ENCODE results near the gene BRIP1. TPM values are rescaled to one million over a fixed set of nuclear protein-coding genes. Genes with fewer than 3 reads are reported as not detected.

The BRIP1 gene
- total RNA-seq, 1 donor from 2014 or later: 4.3 TPM

- peak; percentile 1 for DNase-seq
These were observed 206.0 kb downstream of the BRIP1 start for GRCh38 chr17:61657338-61657737.

- DNase-seq: no peak
These were observed 206.6 kb downstream of the BRIP1 start for GRCh38 chr17:61656721-61657217.

DNA sequence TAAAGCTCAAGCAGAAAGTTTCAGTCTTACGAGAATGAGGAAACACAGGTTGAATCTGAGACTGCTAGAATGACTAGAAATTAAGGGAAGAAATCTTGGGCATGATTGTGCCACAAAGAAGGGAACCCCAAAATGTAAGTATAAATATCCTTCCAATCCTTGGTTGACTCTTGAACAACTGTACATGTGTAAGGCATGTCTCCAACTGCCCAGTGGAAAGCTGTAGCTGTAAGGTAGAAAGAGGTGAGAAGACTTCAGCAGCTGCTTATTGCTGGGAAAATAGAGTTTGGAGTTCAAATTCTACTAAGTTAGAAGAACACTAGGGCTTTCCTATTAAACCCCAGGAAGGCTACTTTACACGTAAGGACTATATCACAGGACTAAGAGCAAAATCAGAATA is 212.6 kb downstream of the BRIP1 start:
- no peak for DNase-seq

- DNase-seq: no peak
These were observed 214.7 kb downstream of the BRIP1 start for GRCh38 chr17:61648587-61648986.

GRCh38 chr17:61647047-61647446 is 216.3 kb downstream of the BRIP1 start:
- DNase-seq: no peak

GRCh38 chr17:61646482-61646881 is 216.8 kb downstream of the BRIP1 start:
- no peak for DNase-seq

DNA sequence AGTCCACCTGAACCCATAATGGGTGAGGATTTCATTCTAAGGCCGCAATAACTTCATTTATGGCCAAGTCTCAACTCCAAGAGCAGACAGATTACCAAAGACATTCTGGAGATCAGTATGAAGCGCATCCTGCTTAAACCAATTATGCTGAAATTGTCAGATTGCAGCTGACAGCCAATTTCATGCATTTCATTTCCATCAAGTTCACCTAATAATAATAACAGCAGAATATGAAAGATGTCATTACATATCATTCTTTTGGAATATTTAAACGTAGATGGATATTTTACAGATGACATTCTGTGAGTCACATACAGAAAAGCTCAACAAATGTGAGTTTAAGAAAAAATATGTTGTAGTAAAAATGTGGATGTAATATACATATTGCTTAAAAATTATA is 217.4 kb downstream of the BRIP1 start:
- no peak for DNase-seq

GRCh38 chr17:61644800-61645774 is 218.2 kb downstream of the BRIP1 start:
- DNase-seq: no peak

- DNase-seq: no peak
These were observed 220.6 kb downstream of the BRIP1 start for GRCh38 chr17:61642768-61643167.

- no peak for DNase-seq
These were observed 221.6 kb downstream of the BRIP1 start for GRCh38 chr17:61641715-61642114.

- no peak for DNase-seq
These were observed 222.2 kb downstream of the BRIP1 start for GRCh38 chr17:61641084-61641483.

GRCh38 chr17:61639818-61640217 is 223.5 kb downstream of the BRIP1 start:
- DNase-seq: no peak

DNA sequence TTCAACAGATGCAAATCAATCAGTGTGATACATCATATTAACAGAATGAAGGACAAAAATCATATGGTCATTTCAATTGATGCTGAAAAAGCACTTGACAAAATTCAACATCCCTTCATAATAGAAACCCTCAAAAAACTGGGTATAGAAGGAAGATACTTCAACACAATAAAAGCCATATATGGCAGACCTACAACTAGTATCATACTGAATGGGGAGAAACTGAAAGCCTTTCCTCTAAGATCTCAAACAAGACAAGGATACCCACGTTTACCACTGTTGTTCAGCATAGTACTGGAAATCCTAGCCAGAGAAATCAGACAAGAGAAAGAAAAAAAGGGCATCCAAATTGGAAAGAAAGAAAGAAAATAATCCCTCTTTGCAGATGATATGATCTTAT is 225.2 kb downstream of the BRIP1 start:
- DNase-seq: no peak

DNA sequence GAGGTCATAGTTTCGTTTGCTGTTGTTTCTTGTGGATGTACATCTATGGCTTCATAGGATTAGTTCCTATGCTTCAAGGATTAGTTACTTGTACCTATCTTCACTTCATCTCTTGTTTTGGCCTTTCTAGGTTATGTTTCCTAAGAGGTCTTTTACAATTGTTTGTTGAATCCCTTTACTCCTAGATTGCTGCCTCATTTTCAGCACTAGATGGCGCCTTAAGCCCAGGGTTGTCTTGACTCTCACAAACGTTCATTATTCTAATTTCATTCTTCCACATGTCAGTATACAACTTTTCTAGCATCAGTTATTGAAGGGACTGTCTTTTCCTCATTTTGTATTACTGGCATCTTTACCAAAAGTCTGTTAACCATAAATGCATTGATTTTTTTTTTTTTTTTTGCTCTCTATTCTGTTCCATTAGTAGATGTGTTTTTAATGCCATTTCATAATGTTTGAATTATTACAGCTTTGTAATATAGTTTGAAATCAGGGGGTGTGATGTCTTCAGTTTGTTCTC is 227.4 kb downstream of the BRIP1 start:
- DNase-seq: peak; percentile 81

DNA sequence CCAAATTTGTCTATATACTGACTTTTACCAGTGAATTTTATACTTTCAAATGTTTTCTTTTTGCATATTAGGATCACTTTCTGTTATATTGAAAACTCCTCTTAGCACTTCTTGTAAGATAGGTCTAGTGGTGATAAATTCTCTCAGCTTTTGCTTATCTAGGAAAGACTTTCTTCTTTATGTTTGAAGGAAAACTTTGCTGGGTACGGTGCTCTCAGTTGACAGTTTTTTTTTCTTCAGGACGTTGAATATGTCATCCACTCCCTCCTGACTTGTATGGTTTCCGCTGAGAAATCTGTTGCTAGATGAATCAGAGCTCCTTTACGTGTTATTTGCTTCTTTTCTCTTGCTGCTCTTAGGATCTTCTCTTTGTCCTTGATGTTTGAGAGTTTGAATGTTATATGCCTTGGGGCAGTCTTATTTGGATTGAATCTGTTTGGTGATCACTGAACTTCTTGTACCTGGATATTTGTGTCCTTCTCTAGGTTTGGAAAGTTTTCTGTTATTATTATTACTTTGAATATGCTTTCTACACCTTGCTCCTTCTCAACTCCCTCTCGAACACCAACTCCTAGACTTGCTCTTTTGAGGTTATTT is 228.3 kb downstream of the BRIP1 start:
- no peak for DNase-seq

DNA sequence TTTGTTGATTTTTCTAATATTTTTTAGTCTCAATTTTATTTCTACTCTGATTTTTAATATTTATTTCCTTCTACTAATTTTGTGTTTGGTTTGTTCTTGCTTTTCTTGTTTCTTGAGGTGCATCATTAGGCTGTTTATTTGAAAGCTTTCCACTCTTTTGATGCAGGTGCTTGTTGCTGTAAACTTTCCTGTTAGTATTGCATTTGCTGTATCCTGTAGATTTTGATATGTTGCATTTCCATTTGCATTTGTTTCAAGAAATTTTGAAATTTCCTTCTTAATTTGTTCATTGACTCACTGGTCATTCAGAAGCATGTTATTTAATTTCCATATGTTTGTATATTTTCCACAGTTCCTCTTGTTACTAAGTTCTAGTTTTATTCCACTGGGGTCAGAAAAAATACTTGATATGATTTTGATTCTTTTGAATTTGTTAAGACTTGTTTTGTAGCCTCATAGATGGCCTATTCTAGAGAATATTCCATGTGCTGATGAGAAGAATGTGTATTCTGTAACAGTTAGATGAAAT is 229.3 kb downstream of the BRIP1 start:
- no peak for DNase-seq

- no peak for DNase-seq
These were observed 230.5 kb downstream of the BRIP1 start for GRCh38 chr17:61632826-61633225.

DNA sequence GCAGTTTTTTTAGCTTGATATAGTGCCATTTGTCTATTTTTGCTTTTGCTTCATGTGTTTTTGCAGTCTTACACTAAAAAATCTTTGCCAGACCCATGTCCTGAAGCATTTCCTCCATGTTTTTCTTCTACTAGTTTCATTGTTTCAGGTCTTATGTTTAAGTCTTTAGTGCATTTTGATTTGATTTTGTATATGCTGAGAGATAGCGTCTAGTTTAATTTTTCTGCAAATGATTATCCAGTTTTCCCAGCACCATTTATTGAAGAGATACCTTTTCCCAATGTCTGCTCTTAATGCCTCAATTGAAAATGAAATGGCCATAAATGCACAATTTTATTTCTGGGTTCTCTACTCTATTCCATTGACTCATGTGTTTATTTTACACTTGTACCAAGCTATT is 231.5 kb downstream of the BRIP1 start:
- DNase-seq: no peak

Other genes with a start within 250 kb of the BRIP1 start
- gene INTS2, start 64.5 kb upstream of the BRIP1 start, total RNA-seq: 20.3 and 22.9 TPM in 2 replicates
- gene MED13, start 201.8 kb upstream of the BRIP1 start, total RNA-seq: 41.4 and 48.5 TPM in 2 replicates

Measured in dermis blood vessel endothelial cell (primary cell).